HepG2 (cell line): ENCODE results near the gene SMAD7. TPM values are rescaled to one million over a fixed set of nuclear protein-coding genes. Genes with fewer than 3 reads are reported as not detected.

Experiments
- AGO1 ChIP-seq: fragments of 200-400 bp; formaldehyde crosslinking; IDR thresholded peaks from 2 replicates; pipeline ENCODE4 v1.6.1; 2017; ENCODE audit warnings: mild to moderate bottlenecking, low read depth, low read length, moderate library complexity; ENCODE audit not compliant: poor library complexity, severe bottlenecking
- AHR ChIP-seq: IDR thresholded peaks from 2 replicates; pipeline ENCODE4 v1.6.1; 2018; ENCODE audit warnings: missing genetic modification reagents, missing compliant biosample characterization
- FOXK2 ChIP-seq: fragments of 450-650 bp; IDR thresholded peaks from 2 replicates; pipeline ENCODE4 v1.6.1; 2016
- HHEX ChIP-seq: IDR thresholded peaks from 2 replicates; pipeline ENCODE4 v1.6.1; 2016; ENCODE audit warnings: control low read depth
- KAT7 ChIP-seq: IDR thresholded peaks from 2 replicates; pipeline ENCODE4 v1.6.1; 2018; ENCODE audit warnings: borderline replicate concordance, missing compliant biosample characterization
- KDM6A ChIP-seq: IDR thresholded peaks from 2 replicates; pipeline ENCODE4 v1.6.1; 2016; ENCODE audit warnings: low read depth
- MEIS1 ChIP-seq: sonication (generic); formaldehyde crosslinking; IDR thresholded peaks from 2 replicates; pipeline ENCODE4 v1.9.0; 2021; ENCODE audit warnings: mild to moderate bottlenecking, missing genetic modification reagents, moderate library complexity, borderline replicate concordance
- MXD3 ChIP-seq: IDR thresholded peaks from 2 replicates; pipeline ENCODE4 v1.6.1; 2016; ENCODE audit warnings: mild to moderate bottlenecking, missing biosample characterization, missing genetic modification reagents
- NAIF1 ChIP-seq: sonication (generic); formaldehyde crosslinking; IDR thresholded peaks from 2 replicates; pipeline ENCODE4 v1.5.0; 2020; ENCODE audit warnings: mild to moderate bottlenecking, missing genetic modification reagents, borderline replicate concordance
- PLSCR1 ChIP-seq: sonication (generic); formaldehyde crosslinking; IDR thresholded peaks from 2 replicates; pipeline ENCODE4 v1.5.0; 2020; ENCODE audit warnings: missing genetic modification reagents, mild to moderate bottlenecking, borderline replicate concordance
- SALL2 ChIP-seq: sonication (generic); formaldehyde crosslinking; IDR thresholded peaks from 2 replicates; pipeline ENCODE4 v1.8.1; 2023; ENCODE audit warnings: mild to moderate bottlenecking, missing genetic modification reagents, inconsistent platforms
- ZBTB1 ChIP-seq: sonication (generic); formaldehyde crosslinking; IDR thresholded peaks from 2 replicates; pipeline ENCODE4 v1.4.0; 2020; ENCODE audit warnings: missing genetic modification reagents, borderline replicate concordance
- ZBTB10 ChIP-seq: sonication (generic); formaldehyde crosslinking; IDR thresholded peaks from 2 replicates; pipeline ENCODE4 v1.4.0; 2020; ENCODE audit warnings: missing genetic modification reagents, borderline replicate concordance
- ZBTB42 ChIP-seq: sonication (generic); formaldehyde crosslinking; IDR thresholded peaks from 2 replicates; pipeline ENCODE4 v1.5.0; 2020; ENCODE audit warnings: mild to moderate bottlenecking, missing genetic modification reagents
- ZC3H4 ChIP-seq: sonication (generic); formaldehyde crosslinking; IDR thresholded peaks from 2 replicates; pipeline ENCODE4 v1.4.0; 2020; ENCODE audit warnings: missing genetic modification reagents, borderline replicate concordance
- ZNF530 ChIP-seq: sonication (generic); formaldehyde crosslinking; IDR thresholded peaks from 2 replicates; pipeline ENCODE4 v1.5.0; 2020; ENCODE audit warnings: low read depth, mild to moderate bottlenecking, missing genetic modification reagents
- ZNF563 ChIP-seq: sonication (generic); formaldehyde crosslinking; IDR thresholded peaks from 2 replicates; pipeline ENCODE4 v1.8.0; 2022; ENCODE audit warnings: mild to moderate bottlenecking, moderate library complexity, missing genetic modification reagents
- ZNF646 ChIP-seq: sonication (generic); formaldehyde crosslinking; IDR thresholded peaks from 2 replicates; pipeline ENCODE4 v1.9.0; 2021; ENCODE audit warnings: mild to moderate bottlenecking, missing genetic modification reagents
- ZNF709 ChIP-seq: sonication (generic); formaldehyde crosslinking; IDR thresholded peaks from 2 replicates; pipeline ENCODE4 v1.5.0; 2020; ENCODE audit warnings: mild to moderate bottlenecking, missing genetic modification reagents
- polyA plus RNA-seq, 8 experiments: library from polyadenylated mRNA; depleted of rRNA in 3 of 8; stranded (reverse) in 7 of 8; unstranded in 1 of 8; fragments of >200 nt; fragmentation: Illumina TruSeq in 4 of 8; extraction: Trizol in 4 of 8; gene quantifications; 2 replicates each; pipeline versions ENCODE4 v1.2.1 to v1.2.3, GENCODE V29; 2011 to 2016; ENCODE audit warnings: low read depth in 4 of 8, missing spikeins in 1 of 8, mixed read lengths in 1 of 8; ENCODE audit not compliant: insufficient read depth in 1 of 8
- total RNA-seq, 5 experiments: library from RNA; depleted of rRNA; stranded (reverse); fragments of >200 nt; fragmentation: Illumina TruSeq; extraction: Trizol; gene quantifications; 2 replicates each; pipeline ENCODE4 v1.2.3, GENCODE V29; 2016; ENCODE audit warnings: low read depth in 1 of 5

SMAD7 gene
- total and polyA plus RNA-seq, 2 of the 13 experiments (the other 11 are each of a cell fraction or from before 2014, with no cell fraction given), result 17.4 to 24.7 TPM

- TF ChIP-seq ZNF646 (CRISPR knock-in tag), result no peak
- no peak for TF ChIP-seq HHEX (CRISPR knock-in tag)
- no peak for TF ChIP-seq MEIS1 (CRISPR knock-in tag)
- TF ChIP-seq KAT7, result peak; percentile 54
- TF ChIP-seq AHR (CRISPR knock-in tag), result no peak
- TF ChIP-seq ZBTB10 (CRISPR knock-in tag), result peak; percentile 62; the same call in 1 of the 2 replicates
- no peak for TF ChIP-seq ZNF709 (CRISPR knock-in tag)
- TF ChIP-seq MXD3, result peak; percentile 85
- TF ChIP-seq AGO1, result no peak
- no peak for TF ChIP-seq FOXK2
- TF ChIP-seq ZNF530 (CRISPR knock-in tag), result no peak
- TF ChIP-seq ZNF563 (CRISPR knock-in tag), result no peak
- TF ChIP-seq KDM6A (CRISPR knock-in tag), result no peak
- TF ChIP-seq ZBTB1 (CRISPR knock-in tag), result no peak
- TF ChIP-seq SALL2 (CRISPR knock-in tag), result 0 out of 2 replicates have a peak, but pooled peaks have one; percentile 22
- TF ChIP-seq PLSCR1 (CRISPR knock-in tag), result no peak
- no peak for TF ChIP-seq NAIF1
- no peak for TF ChIP-seq ZC3H4 (CRISPR knock-in tag)
- TF ChIP-seq ZBTB42 (CRISPR knock-in tag), result no peak
Measured at GRCh38 chr18:48948112-48949049, 2.4 kb downstream of the SMAD7 start (continued).
